Spinal cord (tissue), 10 donors: ENCODE data around the gene EXOC6. TPM values are rescaled to one million over a fixed set of nuclear protein-coding genes. Genes with fewer than 3 reads are reported as not detected.

Experiments used
- DNase-seq, 6 donors: peaks; one replicate each; pipeline versions ENCODE4 v3.0.0 to v3.0.0-alpha.2; 2013 to 2015; ENCODE audit warnings: low spot score in 6 of 6, low read depth in 4 of 6
- H3K27ac ChIP-seq: one replicate; pipeline ENCODE4 v1.5.1; 2013; ENCODE audit warnings: low read depth, low read length, control low read depth
- H3K27me3 ChIP-seq: one replicate; pipeline ENCODE4 v1.6.1; 2013; ENCODE audit warnings: low read length; ENCODE audit not compliant: control insufficient read depth, insufficient read depth
- H3K36me3 ChIP-seq: one replicate; pipeline ENCODE4 v1.6.1; 2013; ENCODE audit warnings: low read length; ENCODE audit not compliant: control insufficient read depth, insufficient read depth
- H3K4me1 ChIP-seq: one replicate; pipeline ENCODE4 v1.6.1; 2013; ENCODE audit warnings: low read length; ENCODE audit not compliant: control insufficient read depth, insufficient read depth
- H3K4me3 ChIP-seq: one replicate; pipeline ENCODE4 v1.5.1; 2013; ENCODE audit warnings: low read depth, low read length, control low read depth
- H3K9me3 ChIP-seq: one replicate; pipeline ENCODE4 v1.6.1; 2013; ENCODE audit warnings: low read length; ENCODE audit not compliant: control insufficient read depth, insufficient read depth
- WGBS: methylation state at CpG from one replicate; pipeline ENCODE4 v1.1.5; 2013; ENCODE audit warnings: missing lambda C conversion rate; ENCODE audit not compliant: insufficient coverage; 5-methylcytosine and 5-hydroxymethylcytosine counted together
- polyA plus RNA-seq, 2 donors: library from polyadenylated mRNA; unstranded; fragments of 120-200 nt; gene quantifications; one replicate each; pipeline ENCODE4 v1.2.1, GENCODE V29; 2013; ENCODE audit not compliant: insufficient read length in 2 of 2
- total RNA-seq, 2 donors: library from RNA; depleted of rRNA in 1 of 2; stranded (reverse); fragments of 120-200 nt in 1 of 2; fragments of >200 nt in 1 of 2; gene quantifications; one replicate each; pipeline versions ENCODE4 v1.2.3 to v1.2.4, GENCODE V29; 2013 to 2014
- donor health status: healthy.

Gene EXOC6
- total and polyA plus RNA-seq, 4 donors: 16.5 to 46.6 (median 21.2) TPM

GRCh38 chr10:92814790-92815189 is 33.5 kb upstream of the EXOC6 start:
- Histone ChIP-seq H3K36me3 (no peaks in the 10 kb centered on the region), H3K27ac (no peak overlapping the region), H3K27me3 (no peaks in the 10 kb centered on the region), H3K9me3 (no peaks in the 10 kb centered on the region), H3K4me1 (no peaks in the 10 kb centered on the region), H3K4me3 (no peak overlapping the region)
- WGBS: 100% methylated on average over 2 of the region's 2 CpGs
- DNase-seq: no peak

- Histone ChIP-seq H3K9me3 (no peaks in the 10 kb centered on the region), H3K27me3 (no peaks in the 10 kb centered on the region), H3K27ac (no peak overlapping the region), H3K36me3 (no peaks in the 10 kb centered on the region), H3K4me3 (no peak overlapping the region), H3K4me1 (no peaks in the 10 kb centered on the region)
- WGBS: no CpG with 5 or more reads among the region's 1 CpG
- no peak for DNase-seq
Observed at GRCh38 chr10:92816091-92816531, 32.2 kb upstream of the EXOC6 start.

- Histone ChIP-seq H3K4me1 (no peaks in the 10 kb centered on the region), H3K27ac (no peak overlapping the region), H3K9me3 (no peaks in the 10 kb centered on the region), H3K27me3 (no peaks in the 10 kb centered on the region), H3K36me3 (no peaks in the 10 kb centered on the region), H3K4me3 (no peak overlapping the region)
- 56% methylated on average over 2 of the region's 6 CpGs for WGBS
- DNase-seq: no peak
Observed at GRCh38 chr10:92822060-92822634, 26.2 kb upstream of the EXOC6 start.

- WGBS: no CpG with 5 or more reads among the region's 9 CpGs
- no peaks in the 10 kb centered on the region for H3K4me1 ChIP-seq
- no peak overlapping the region for H3K27ac ChIP-seq
- H3K27me3 ChIP-seq: no peaks in the 10 kb centered on the region
- no peak for DNase-seq
- no peak overlapping the region for H3K4me3 ChIP-seq
- H3K36me3 ChIP-seq: no peaks in the 10 kb centered on the region
- H3K9me3 ChIP-seq: no peaks in the 10 kb centered on the region
Observed at GRCh38 chr10:92822964-92823363, 25.4 kb upstream of the EXOC6 start.

GRCh38 chr10:92826061-92826460 is 22.3 kb upstream of the EXOC6 start:
- Histone ChIP-seq H3K9me3 (no peaks in the 10 kb centered on the region), H3K27me3 (no peaks in the 10 kb centered on the region), H3K36me3 (no peaks in the 10 kb centered on the region), H3K4me3 (no peak overlapping the region), H3K4me1 (no peaks in the 10 kb centered on the region), H3K27ac (no peak overlapping the region)
- WGBS: 71% methylated on average over 1 of the region's 5 CpGs
- no peak for DNase-seq

GRCh38 chr10:92826504-92826903 is 21.8 kb upstream of the EXOC6 start:
- H3K4me3 ChIP-seq: no peak overlapping the region
- no peak for DNase-seq
- no peaks in the 10 kb centered on the region for H3K27me3 ChIP-seq
- H3K9me3 ChIP-seq: no peaks in the 10 kb centered on the region
- H3K36me3 ChIP-seq: no peaks in the 10 kb centered on the region
- H3K4me1 ChIP-seq: no peaks in the 10 kb centered on the region
- no peak overlapping the region for H3K27ac ChIP-seq

GRCh38 chr10:92829042-92829785 is 19.1 kb upstream of the EXOC6 start:
- Histone ChIP-seq H3K4me1 (no peaks in the 10 kb centered on the region), H3K9me3 (no peaks in the 10 kb centered on the region), H3K4me3 (no peak overlapping the region), H3K27me3 (no peaks in the 10 kb centered on the region), H3K27ac (no peak overlapping the region), H3K36me3 (no peaks in the 10 kb centered on the region)
- peak in 1 of 6 donors; percentile 23 for DNase-seq
- WGBS: 80% methylated on average over 5 of the region's 10 CpGs

GRCh38 chr10:92829786-92830377 is 18.4 kb upstream of the EXOC6 start:
- Histone ChIP-seq H3K9me3 (no peaks in the 10 kb centered on the region), H3K27ac (no peak overlapping the region), H3K27me3 (no peaks in the 10 kb centered on the region), H3K36me3 (no peaks in the 10 kb centered on the region), H3K4me3 (no peak overlapping the region), H3K4me1 (no peaks in the 10 kb centered on the region)
- DNase-seq: no peak
- 100% methylated on average over 1 of the region's 4 CpGs for WGBS

- Histone ChIP-seq H3K27me3 (no peaks in the 10 kb centered on the region), H3K4me3 (no peak overlapping the region), H3K27ac (no peak overlapping the region), H3K9me3 (no peaks in the 10 kb centered on the region), H3K4me1 (no peaks in the 10 kb centered on the region), H3K36me3 (no peaks in the 10 kb centered on the region)
- peak in 1 of 6 donors; percentile 10 for DNase-seq
- WGBS: 82% methylated on average over 4 of the region's 12 CpGs
Observed at GRCh38 chr10:92830478-92831389, 17.6 kb upstream of the EXOC6 start.
